ENCODE data around the gene CILP2.

- TF ChIP-seq POLR2A (IDR thresholded peaks at IDR 0.05) (no peak), POLR2AphosphoS5 (IDR thresholded peaks at IDR 0.05) (no peak), CTCF (IDR thresholded peaks at IDR 0.05) (no peak)
Measured at GRCh38 chr19:19491321-19492025, 46.6 kb upstream of the CILP2 start.
